ENCODE results near the gene CCDC124.
"Not testable (repeated sequence)": the region's sequence is repeated elsewhere in the genome, so short reads cannot be mapped to it uniquely, and the experiment has no call there.

DNA sequence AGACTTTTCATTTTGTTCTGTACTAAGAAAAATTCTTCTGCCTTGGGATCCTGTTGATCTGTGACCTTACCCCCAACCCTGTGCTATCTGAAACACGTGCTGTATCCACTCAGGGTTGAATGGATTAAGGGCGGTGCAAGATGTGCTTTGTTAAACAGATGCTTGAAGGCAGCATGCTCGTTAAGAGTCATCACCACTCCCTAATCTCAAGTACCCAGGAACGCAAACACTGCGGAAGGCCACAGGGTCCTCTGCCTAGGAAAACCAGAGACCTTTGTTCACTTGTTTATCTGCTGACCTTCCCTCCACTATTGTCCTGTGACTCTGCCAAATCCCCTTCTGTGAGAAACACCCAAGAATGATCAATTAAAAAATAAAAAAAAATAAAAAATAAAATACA is 13.7 kb upstream of the CCDC124 start:
- TF ChIP-seq, protein P1, sequence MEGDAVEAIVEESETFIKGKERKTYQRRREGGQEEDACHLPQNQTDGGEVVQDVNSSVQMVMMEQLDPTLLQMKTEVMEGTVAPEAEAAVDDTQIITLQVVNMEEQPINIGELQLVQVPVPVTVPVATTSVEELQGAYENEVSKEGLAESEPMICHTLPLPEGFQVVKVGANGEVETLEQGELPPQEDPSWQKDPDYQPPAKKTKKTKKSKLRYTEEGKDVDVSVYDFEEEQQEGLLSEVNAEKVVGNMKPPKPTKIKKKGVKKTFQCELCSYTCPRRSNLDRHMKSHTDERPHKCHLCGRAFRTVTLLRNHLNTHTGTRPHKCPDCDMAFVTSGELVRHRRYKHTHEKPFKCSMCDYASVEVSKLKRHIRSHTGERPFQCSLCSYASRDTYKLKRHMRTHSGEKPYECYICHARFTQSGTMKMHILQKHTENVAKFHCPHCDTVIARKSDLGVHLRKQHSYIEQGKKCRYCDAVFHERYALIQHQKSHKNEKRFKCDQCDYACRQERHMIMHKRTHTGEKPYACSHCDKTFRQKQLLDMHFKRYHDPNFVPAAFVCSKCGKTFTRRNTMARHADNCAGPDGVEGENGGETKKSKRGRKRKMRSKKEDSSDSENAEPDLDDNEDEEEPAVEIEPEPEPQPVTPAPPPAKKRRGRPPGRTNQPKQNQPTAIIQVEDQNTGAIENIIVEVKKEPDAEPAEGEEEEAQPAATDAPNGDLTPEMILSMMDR (IDR thresholded peaks at IDR 0.05), result not testable (repeated sequence)
- not testable (repeated sequence) for TF ChIP-seq POLR2A (IDR thresholded peaks at IDR 0.05)
